Measurements from ENCODE around the gene MORC4. TPM values are rescaled to one million over a fixed set of nuclear protein-coding genes. Genes with fewer than 3 reads are reported as not detected.

The MORC4 gene
- 30.9 to 42.0 TPM (median 33.9 TPM) in 5 replicates for total RNA-seq (2022; extraction: Qiagen RNA extraction; ENCODE audit: low read depth)

GRCh38 chrX:107000013-107000515 lies at the start of gene MORC4:
MORC4 (minus strand) TSS chrX:107000212; CDS start chrX:106999969, 243 bp downstream.

GRCh38 chrX:106919932-106920452 lies 80.0 kb downstream of the MORC4 start, which contains the start of gene CLDN2:
CLDN2 (plus strand) TSS chrX:106920402; CDS start chrX:106928229, 7,827 bp downstream.

GRCh38 chrX:106903291-106903824 lies 96.7 kb downstream of the MORC4 start, which contains the start of gene RIPPLY1:
RIPPLY1 (minus strand) TSS chrX:106903341; CDS start chrX:106903287, 54 bp downstream.

Other genes with a start within 250 kb of the MORC4 start
- 0.88 to 1.6 TPM (median 1.3 TPM) in 5 replicates for gene TBC1D8B, start 197.5 kb downstream of the MORC4 start, total RNA-seq (2022; extraction: Qiagen RNA extraction; ENCODE audit: low read depth)
- gene RIPPLY1, start 96.9 kb downstream of the MORC4 start, total RNA-seq (2022; extraction: Qiagen RNA extraction; ENCODE audit: low read depth) = 0.11 TPM in 1 of 5 replicates, not detected in the others
- gene CLDN2, start 79.8 kb downstream of the MORC4 start, total RNA-seq (2022; extraction: Qiagen RNA extraction; ENCODE audit: low read depth) = 5.8 to 8.3 TPM (median 7.4 TPM) in 5 replicates
- 8.3 to 13.0 TPM (median 11.1 TPM) in 5 replicates for gene RBM41, start 118.6 kb upstream of the MORC4 start, total RNA-seq (2022; extraction: Qiagen RNA extraction; ENCODE audit: low read depth)
- 14.5 to 18.5 TPM (median 15.8 TPM) in 5 replicates for gene NUP62CL, start 206.2 kb upstream of the MORC4 start, total RNA-seq (2022; extraction: Qiagen RNA extraction; ENCODE audit: low read depth)
- 0.10 TPM in 1 of 5 replicates, not detected in the others for gene DNAAF6, start 206.4 kb upstream of the MORC4 start, total RNA-seq (2022; extraction: Qiagen RNA extraction; ENCODE audit: low read depth)

All from A549 treated with GW870086 at 1 μM for 4 hours (cell line).